ENCODE data around the gene NAB2. TPM values are rescaled to one million over a fixed set of nuclear protein-coding genes. Genes with fewer than 3 reads are reported as not detected.

The NAB2 gene
- total and polyA plus RNA-seq, 2 of the 8 experiments (the other 6 are each of a cell fraction or from before 2014, with no cell fraction given): 20.9 to 23.5 TPM

GRCh38 chr12:57090490-57090889, 1.6 kb downstream of the NAB2 start (continued):
- TF ChIP-seq CHD7 (IDR thresholded peaks at IDR 0.05; ENCODE audit: insufficient replicate concordance, low read length) (no peak), JUN (IDR thresholded peaks at IDR 0.05; ENCODE audit: low read depth, low read length) (no peak)
